Sigmoid colon (tissue), 7 donors: ENCODE results near the gene ARPP21. TPM values are rescaled to one million over a fixed set of nuclear protein-coding genes. Genes with fewer than 3 reads are reported as not detected.

Source experiments
- DNase-seq: peaks from one replicate; pipeline ENCODE4 v3.0.0-alpha.2; 2019
- H3K27ac ChIP-seq, 4 donors: fragments of 200-600 bp; sonication (generic); one replicate each; pipeline ENCODE4 v1.5.1; 2016 to 2019; ENCODE audit warnings: mild to moderate bottlenecking in 1 of 4
- H3K27me3 ChIP-seq, 3 donors: fragments of 200-600 bp; sonication (generic); one replicate each; pipeline ENCODE4 v1.5.1; 2019; ENCODE audit warnings: mild to moderate bottlenecking in 1 of 3
- H3K36me3 ChIP-seq, 4 donors: fragments of 200-600 bp; sonication (generic); one replicate each; pipeline ENCODE4 v1.5.1; 2016 to 2019
- H3K4me1 ChIP-seq, 4 donors: fragments of 200-600 bp; sonication (generic); one replicate each; pipeline ENCODE4 v1.5.1; 2017 to 2019
- H3K4me3 ChIP-seq, 4 donors: fragments of 200-600 bp; sonication (generic); one replicate each; pipeline ENCODE4 v1.5.1; 2017 to 2019; ENCODE audit warnings: mild to moderate bottlenecking in 2 of 4, moderate library complexity in 1 of 4
- H3K9me3 ChIP-seq, 4 donors: fragments of 200-600 bp in 3 of 4; sonication (generic) in 3 of 4; one replicate each; pipeline versions ENCODE4 v1.5.1 to v1.6.1; 2013 to 2019
- CTCF ChIP-seq, 4 experiments: fragments of 450-650 bp in 3 of 4; fragments of 200-600 bp in 1 of 4; IDR thresholded peaks; one replicate each; pipeline ENCODE4 v1.5.1; 2016 to 2019; ENCODE audit warnings: antibody characterized with exemption in 4 of 4, mild to moderate bottlenecking in 3 of 4, moderate library complexity in 2 of 4
- EP300 ChIP-seq, 4 donors: sonication (generic); formaldehyde crosslinking; IDR thresholded peaks; one replicate each; pipeline ENCODE4 v1.6.1; 2017; ENCODE audit warnings: antibody characterized with exemption in 4 of 4
- POLR2A ChIP-seq, 2 donors: fragments of 450-650 bp; IDR thresholded peaks; one replicate each; pipeline ENCODE4 v1.6.1; 2016; ENCODE audit warnings: antibody characterized with exemption in 2 of 2, mild to moderate bottlenecking in 2 of 2, moderate library complexity in 2 of 2
- POLR2AphosphoS5 ChIP-seq, 4 donors: sonication (generic); formaldehyde crosslinking; IDR thresholded peaks; one replicate each; pipeline ENCODE4 v1.6.1; 2017; ENCODE audit warnings: antibody characterized with exemption in 4 of 4
- WGBS, 2 donors: extraction: QIAGEN DNeasy Blood & Tissue Kit; methylation state at CpG; one replicate each; pipeline ENCODE4 v1.1.7; 2013; 5-methylcytosine and 5-hydroxymethylcytosine counted together
- intact Hi-C: fragments of 100-400 bp; cut with DNase I; formaldehyde crosslinking; loops from one replicate; pipeline ENCODE4 v1.15.1; 2023
- polyA plus RNA-seq, 3 donors: library from polyadenylated mRNA; stranded (reverse); fragments of 200-250 nt; gene quantifications; one replicate each; pipeline ENCODE4 v1.2.3, GENCODE V29; 2013
- total RNA-seq, 4 donors: library from RNA; depleted of rRNA; stranded (reverse); fragments of >200 nt; gene quantifications; one replicate each; pipeline ENCODE4 v1.1.0, GENCODE V29; 2016
- donor health status: healthy with polysubstance abuse.
- donor health status: Bipolar disorder and iron deficiency.
- donor health status: healthy.

The ARPP21 gene
- total and polyA plus RNA-seq, 7 donors, result 0.51 to 1.9 (median 1.1) TPM; not detected in 2

- no peaks in the 10 kb centered on the region for H3K27me3 ChIP-seq
- DNase-seq, result no peak
- H3K4me3 ChIP-seq, result no peak overlapping the region
- H3K36me3 ChIP-seq, result no peaks in the 10 kb centered on the region
- TF ChIP-seq EP300 (IDR thresholded peaks at IDR 0.05) (no peak), POLR2AphosphoS5 (IDR thresholded peaks at IDR 0.05) (no peak)
- no peaks in the 10 kb centered on the region for H3K4me1 ChIP-seq
- WGBS, 2 donors, result 65 to 73% methylated on average over 1 of the region's 1 CpG
- no peak overlapping the region for H3K27ac ChIP-seq
- no peaks in the 10 kb centered on the region for H3K9me3 ChIP-seq
- intact Hi-C loops, result no loop called here
Observed at GRCh38 chr3:35787936-35788335, 148.6 kb downstream of the ARPP21 start.

DNA sequence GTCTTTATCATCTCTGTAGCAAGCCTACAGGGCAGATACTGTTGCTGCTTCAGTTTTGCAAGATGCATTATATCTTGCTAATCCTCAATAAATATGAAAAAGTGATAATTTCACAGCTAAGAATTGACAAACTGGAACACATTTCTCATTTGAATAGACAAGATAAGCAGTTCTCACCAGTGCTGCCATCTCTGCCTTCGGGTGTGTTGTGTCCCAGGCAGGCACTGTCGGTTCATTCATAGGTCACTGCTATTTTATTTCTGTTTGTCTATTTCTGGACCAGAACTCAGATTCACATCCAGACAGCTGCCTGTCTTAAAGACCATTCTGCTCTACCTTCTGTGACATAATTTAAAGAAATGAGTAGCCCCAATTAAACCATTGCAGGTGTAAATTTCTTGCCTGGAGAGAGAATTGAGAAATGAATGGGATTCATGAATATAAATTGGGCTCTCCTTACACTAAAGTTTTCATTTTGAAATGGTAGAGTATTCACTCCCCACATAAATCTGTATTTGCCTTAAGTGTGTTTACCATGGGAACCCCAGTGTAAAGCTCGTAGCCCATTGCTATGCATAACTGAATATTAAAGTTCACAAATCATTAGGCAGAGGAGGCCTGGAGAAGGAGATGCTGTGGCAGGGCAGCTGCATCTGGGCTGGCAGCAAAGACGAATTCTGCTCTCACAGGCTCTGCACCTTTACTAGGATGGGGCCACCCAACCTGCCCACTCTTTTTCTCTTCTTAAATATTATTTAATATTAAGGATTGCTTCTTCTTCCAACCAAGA, 149.9 kb downstream of the ARPP21 start:
- intact Hi-C loops, result no loop called here
- TF ChIP-seq CTCF (IDR thresholded peaks at IDR 0.05), result no peak
- no peaks in the 10 kb centered on the region for H3K4me1 ChIP-seq
- H3K27ac ChIP-seq, result no peak overlapping the region
- WGBS, 2 donors, result 52 to 55% methylated on average over 4 of the region's 4 CpGs
- no peak for DNase-seq
- H3K4me3 ChIP-seq, result no peak overlapping the region
- H3K9me3 ChIP-seq, result no peaks in the 10 kb centered on the region
- no peaks in the 10 kb centered on the region for H3K27me3 ChIP-seq
- no peaks in the 10 kb centered on the region for H3K36me3 ChIP-seq

- no peaks in the 10 kb centered on the region for H3K36me3 ChIP-seq
- TF ChIP-seq CTCF (IDR thresholded peaks at IDR 0.05), result no peak
- TF ChIP-seq EP300 (IDR thresholded peaks at IDR 0.05), result no peak
- no peak for TF ChIP-seq POLR2AphosphoS5 (IDR thresholded peaks at IDR 0.05)
- TF ChIP-seq POLR2A (IDR thresholded peaks at IDR 0.05), result no peak
- H3K27me3 ChIP-seq, result no peaks in the 10 kb centered on the region
- no peak for DNase-seq
- intact Hi-C loops, result no loop called here
- H3K4me3 ChIP-seq, result no peak overlapping the region
- 82 to 86% methylated on average over 1 of the region's 1 CpG for WGBS, 2 donors
- no peaks in the 10 kb centered on the region for H3K9me3 ChIP-seq
- H3K4me1 ChIP-seq, result no peaks in the 10 kb centered on the region
- no peak overlapping the region for H3K27ac ChIP-seq
Observed at GRCh38 chr3:35790764-35791163, 151.4 kb downstream of the ARPP21 start.

DNA sequence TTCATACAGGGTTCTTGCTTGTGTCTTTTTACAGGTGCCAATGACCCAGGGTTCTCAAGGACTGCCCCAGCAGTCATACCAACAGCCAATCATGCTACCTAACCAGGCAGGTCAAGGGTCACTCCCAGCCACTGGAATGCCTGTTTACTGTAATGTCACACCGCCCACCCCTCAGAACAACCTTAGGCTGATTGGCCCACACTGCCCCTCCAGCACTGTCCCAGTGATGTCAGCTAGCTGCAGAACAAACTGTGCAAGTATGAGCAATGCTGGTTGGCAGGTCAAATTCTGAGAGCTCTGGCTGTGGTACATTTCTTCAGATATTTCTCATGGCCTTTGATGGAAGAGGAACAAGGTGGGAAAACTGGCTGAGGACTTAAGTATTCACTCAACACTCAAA, 154.3 kb downstream of the ARPP21 start:
- H3K9me3 ChIP-seq, result no peaks in the 10 kb centered on the region
- intact Hi-C loops, result no loop called here
- H3K27me3 ChIP-seq, result no peaks in the 10 kb centered on the region
- no peaks in the 10 kb centered on the region for H3K36me3 ChIP-seq
- no peaks in the 10 kb centered on the region for H3K4me1 ChIP-seq
- 87 to 92% methylated on average over 1 of the region's 1 CpG for WGBS, 2 donors
- TF ChIP-seq POLR2AphosphoS5 (IDR thresholded peaks at IDR 0.05) (no peak), CTCF (IDR thresholded peaks at IDR 0.05) (no peak), POLR2A (IDR thresholded peaks at IDR 0.05) (no peak), EP300 (IDR thresholded peaks at IDR 0.05) (no peak)
- no peak overlapping the region for H3K27ac ChIP-seq
- H3K4me3 ChIP-seq, result no peak overlapping the region
- DNase-seq, result no peak

- no peaks in the 10 kb centered on the region for H3K27me3 ChIP-seq
- no peak for DNase-seq
- intact Hi-C loops, result no loop called here
- no peaks in the 10 kb centered on the region for H3K4me1 ChIP-seq
- no peaks in the 10 kb centered on the region for H3K36me3 ChIP-seq
- no peak overlapping the region for H3K27ac ChIP-seq
- WGBS, 2 donors, result 78 to 87% methylated on average over 1 of the region's 1 CpG
- TF ChIP-seq CTCF (IDR thresholded peaks at IDR 0.05) (no peak), POLR2A (IDR thresholded peaks at IDR 0.05) (no peak), EP300 (IDR thresholded peaks at IDR 0.05) (no peak), POLR2AphosphoS5 (IDR thresholded peaks at IDR 0.05) (no peak)
- H3K4me3 ChIP-seq, result no peak overlapping the region
- no peaks in the 10 kb centered on the region for H3K9me3 ChIP-seq
Observed at GRCh38 chr3:35800960-35801459, 161.7 kb downstream of the ARPP21 start.
